NCI-H748 treated with DMSO at 0.1 percent for 48 hours (cell line): ENCODE measurements around the gene LRRC27.

Source experiments
- DNase-seq: peaks from one replicate; lab custom pipeline; 2025; lab: John Stamatoyannopoulos, UW

Gene LRRC27

DNA sequence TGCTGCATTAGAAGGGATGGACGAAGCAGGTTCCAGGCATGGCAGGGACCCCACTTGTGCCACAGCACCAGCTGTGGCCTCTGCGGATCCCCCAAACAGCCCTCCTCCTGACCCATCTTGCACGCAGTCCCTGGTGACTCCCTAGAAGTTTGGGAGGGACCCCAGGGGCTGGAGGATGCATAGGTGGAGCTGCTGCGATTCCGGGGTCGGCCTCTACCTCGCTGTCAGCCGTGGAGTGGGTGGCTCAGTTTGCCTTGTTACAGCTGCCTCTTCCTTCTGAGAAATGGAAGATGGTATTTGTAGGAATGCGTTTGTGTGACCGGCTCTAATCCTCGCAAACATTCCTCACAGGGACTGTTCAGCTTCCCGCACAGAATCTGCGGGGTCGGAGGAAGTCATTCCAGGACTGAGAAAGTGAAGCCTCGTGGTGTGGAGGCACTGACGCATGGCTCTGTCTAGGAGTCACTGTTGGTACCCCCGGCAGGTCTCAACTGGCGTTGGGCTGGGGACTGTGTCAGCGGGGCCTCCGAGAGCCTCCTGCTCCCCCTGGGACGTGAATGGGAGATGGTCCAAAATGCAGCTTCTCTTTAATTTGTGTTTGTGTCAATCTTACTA lies 82.5 kb downstream of the LRRC27 start:
- no peak for DNase-seq

DNA sequence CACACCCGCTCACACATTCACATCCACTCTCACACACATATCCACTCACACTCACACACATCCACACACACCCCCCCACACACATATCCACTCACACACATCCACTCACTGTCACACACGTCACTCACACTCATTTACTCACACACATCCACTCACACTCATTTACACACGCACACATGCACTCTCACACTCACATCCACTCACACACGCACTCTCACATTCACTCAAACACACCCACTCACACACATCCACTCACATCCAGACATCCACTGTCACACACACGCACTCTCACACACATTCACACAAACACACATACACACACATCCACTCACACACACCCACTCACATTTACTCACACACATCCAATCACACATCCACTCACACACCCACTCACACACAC lies 83.3 kb downstream of the LRRC27 start:
- DNase-seq = no peak

DNA sequence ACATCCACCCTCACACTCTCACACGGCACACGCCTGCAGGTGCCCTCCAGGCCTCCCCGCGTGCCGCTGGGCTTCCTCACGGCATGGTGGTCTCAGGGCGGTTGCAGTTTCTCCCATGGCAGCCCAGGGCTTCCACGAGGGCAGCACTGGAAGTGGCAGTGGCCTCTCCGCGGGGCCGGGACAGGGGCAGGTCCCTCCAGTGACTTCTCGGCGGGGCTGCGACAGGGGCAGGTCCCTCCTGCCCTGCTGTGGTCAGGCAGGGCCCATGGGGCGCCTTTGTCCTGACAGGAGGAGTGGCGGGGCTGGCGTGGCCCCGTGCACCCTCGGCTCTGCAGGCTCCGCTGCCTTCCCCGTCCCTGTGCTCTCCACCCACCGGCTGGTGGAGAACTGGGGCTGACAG lies 84.0 kb downstream of the LRRC27 start:
- no peak for DNase-seq

DNA sequence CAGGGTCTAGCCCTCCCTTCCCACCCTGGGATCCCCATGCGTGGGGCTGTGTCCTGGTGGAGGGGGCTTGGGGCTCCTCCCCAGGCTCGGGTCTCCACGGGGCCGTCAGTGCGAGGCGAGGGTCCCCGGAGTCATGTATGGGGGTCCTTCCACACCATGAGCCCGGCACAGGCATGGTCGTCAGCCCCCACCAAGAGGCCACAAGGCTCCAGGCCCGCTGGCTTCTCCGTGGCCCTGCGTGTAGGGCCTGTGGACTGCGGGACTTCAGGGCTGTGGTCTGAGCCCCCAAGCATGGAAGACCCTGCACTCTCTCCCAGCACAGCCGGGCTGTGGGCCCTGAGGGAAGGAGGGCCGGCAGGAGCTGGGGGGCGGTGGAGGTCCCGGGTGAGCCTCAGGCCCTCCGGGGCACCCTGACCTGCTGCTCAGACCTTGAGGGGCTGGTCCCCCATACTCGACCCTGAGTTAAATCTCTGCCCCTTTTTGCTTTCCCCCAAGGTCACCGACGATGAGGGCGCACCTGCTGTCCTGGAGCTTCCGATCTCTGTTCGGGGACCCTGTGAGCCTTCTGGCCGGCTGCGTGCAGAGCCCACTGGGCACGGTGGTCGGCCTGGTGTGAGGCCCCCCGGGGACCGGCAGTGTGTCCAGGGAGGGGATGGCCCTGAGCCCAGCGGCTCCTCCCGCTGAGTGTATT lies 84.7 kb downstream of the LRRC27 start:
- DNase-seq = no peak

DNA sequence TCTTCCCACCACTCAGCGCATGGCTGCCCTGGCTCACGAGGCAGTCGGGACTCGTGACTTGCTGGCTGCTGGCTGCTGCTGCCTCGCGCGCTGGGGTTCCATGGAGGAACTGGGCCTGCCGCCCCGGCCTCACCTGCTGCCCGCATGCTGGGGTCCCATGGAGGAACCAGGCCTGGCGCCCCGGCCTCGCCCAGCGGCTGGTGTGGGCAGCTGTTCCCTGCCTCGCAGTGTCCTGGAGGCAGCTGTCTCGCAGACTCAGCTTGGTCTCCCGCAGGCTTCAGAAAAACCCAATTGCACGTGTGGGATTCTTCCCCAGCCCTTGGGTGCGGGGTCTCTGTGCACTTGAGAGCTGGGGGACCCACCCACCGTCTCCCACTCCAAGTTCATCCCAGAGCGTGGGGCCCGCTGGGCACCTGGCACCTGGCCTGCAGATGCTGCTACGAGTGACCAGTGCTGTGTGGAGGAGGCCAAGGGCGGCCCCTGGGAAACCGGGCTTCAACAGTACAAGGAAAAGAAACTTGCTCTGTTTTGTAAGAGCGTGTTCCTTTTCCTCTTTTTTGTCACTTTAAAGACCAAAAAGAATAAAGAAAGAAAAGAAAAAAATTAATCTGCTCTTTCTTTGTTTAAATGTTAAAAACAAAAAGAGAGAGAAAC lies 85.4 kb downstream of the LRRC27 start:
- no peak for DNase-seq

DNA sequence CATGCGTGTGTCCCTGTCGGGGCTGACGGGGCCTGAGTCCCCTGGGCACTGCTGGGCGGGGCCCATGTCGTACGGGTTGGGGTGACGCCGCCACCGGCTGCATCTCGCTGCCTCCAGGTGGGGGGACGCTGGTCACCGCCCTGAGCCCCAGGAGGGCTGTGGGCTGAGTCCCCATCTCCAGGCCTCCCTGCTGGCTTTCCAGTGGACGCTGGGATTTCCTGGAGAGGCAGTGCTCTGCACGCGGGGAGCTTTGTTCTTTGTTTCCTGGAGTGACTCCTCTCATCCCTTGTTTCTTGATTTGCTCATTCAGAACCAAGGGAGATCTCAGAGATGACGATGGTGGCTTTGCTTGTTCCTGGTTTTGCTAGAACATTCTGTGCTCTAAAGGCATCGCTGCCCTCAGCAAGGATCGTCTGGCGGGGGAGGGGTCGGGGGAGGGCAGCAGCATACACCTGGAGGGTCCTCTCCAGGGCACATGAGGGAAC lies 86.0 kb downstream of the LRRC27 start:
- no peak for DNase-seq

DNA sequence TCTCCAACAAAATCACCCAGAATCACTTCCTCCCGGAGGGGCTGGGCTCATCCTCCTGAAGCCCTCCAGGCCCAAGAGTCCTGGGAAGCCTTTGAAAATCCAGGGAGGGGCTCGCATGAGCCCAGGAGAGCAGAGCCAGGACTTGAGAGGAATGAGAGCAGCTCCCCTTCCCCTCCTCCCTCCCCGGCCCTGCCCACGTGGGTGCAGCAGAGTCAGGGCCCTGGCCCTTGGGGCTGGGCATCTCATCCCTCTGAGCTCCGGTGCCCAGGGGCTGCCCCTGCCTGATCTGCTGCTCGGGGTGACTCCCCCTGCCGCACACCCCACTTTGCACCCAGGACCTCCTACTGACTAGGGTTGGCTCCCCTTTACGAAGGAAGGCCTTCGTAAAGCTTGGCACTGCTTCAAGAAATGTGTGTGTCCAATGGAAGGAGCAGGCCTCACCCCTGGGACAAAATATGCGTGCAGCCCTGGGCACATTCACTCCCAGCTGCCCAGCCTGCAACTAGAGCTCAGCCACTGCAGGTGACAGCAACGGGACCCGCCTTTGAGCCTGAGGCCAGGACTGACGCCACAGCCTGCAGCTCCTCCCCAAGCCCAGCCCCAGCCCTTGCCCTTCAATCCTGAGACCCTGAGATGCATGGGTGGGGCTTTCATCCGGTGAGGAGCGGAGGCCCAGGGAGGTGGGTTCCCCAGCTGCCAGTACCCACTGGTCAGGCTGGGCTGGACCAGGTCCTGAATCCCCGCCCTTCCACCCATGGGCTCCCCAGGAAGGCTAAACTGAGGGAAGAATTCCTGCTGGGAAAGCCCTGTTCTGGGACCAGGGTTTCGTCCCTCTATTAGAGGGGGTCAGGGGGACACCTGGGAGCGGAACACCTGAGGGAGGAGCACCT lies 86.8 kb downstream of the LRRC27 start:
- no peak for DNase-seq

DNA sequence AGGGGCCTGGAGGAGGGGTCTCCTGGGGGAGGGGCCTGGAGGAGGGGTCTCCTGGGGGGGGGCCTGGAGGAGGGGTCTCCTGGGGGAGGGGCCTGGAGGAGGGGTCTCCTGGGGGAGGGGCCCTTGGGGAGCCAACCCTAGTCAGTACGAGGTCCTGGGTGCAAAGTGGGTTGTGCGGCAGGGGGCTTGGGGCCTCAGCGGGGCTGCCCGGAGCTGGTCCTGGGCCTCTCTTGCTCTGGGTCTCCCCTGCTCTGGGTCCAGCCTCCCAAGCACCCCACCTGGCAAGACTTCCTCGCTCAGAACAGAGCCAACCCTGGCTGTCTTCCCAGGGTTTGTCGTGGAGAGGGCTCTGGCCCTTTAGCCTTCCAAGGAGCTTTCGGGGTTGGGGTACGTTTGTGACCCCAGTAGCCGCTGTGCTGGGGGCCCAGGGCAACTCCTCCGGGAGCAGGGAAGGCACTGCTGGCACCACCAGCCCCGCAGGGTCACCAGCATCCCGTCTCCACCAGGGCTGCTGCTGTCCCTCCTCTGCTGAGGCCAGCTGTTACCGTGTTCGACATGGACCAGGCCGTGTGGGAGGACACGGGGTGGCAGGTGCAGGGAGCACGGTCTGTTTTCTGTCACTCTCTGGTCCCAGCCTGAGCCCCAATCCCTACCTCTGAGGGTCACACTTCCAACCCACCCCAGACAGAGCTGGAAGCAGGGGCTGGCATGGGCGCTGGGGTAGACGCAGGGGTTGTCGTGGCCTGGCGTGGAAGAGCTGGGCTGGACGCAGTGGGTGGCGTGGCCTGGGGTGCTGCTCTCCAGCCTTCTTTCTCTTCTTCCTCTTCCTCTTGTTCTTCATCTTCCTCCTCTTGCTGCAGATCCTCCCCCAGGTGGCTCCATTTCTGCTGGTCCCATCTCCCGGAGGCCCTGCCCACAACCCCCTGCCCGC lies 87.8 kb downstream of the LRRC27 start:
- DNase-seq = no peak

DNA sequence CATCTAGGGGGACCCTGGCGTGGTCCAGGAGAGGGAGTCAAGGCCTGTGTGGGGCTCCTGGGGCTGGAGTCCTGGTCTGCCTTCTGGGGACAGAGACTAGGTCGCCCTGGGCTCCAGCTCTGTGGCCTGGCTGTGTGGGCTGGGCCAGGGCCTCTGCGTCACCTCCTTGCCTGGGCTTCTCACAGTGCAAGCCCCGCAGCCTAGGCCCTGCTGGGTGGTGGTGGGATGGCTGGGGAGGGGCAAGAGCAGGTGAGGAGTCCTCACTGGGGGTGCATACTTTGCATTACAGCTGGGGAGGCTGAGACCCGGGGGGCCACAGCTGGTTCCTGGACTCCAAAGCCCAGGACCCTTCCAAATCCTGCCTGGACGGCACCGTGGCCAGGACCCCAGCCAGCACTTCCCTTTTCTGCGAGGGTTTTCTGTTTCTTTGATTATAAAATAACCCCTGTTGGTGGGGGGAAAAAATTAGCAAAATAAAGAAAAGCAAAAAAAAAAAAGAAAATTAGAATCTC lies 88.5 kb downstream of the LRRC27 start:
- DNase-seq = no peak

DNA sequence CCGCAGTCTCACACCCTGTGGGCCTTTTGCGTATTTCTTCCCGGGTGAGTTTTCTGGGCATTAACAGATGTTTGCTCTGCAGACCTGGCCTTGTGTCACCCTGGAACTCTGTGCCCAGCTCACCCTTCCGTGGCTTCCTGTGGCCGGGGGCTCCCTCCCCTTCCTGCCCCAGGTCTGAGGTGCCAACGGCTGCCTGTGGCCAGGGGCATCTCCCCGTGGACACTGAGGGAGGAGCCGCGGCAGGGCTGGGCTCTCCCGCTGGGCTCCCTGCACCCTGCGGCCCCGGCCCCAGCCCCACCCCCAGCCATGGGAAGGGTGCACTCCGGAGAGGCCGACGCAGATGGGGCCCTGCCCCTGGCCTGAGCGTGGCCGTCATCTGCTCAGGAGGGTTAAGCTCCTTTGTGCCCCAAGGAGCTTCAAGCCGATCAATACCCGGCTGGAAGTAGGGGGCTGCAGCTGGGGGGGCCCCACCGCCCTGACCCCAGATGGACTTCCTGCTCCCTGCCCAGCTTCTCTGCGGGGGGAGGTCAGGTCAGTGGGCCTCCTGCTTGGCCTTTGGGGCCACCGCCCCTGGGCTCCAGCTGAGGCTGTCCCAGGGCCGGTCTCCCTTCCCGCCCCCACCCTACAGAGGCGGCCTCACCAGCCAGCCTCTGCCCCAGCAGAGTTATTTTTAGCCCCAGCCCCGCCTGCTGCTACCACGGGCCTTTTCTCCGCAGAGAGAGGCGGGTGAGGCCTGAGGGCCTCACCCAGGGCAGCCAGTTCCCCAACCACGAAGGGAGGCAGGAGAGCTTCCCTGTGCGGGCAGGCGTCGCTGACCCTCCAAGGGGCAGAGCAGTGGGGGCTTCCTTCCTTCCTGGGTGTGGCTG lies 89.2 kb downstream of the LRRC27 start:
- no peak for DNase-seq

DNA sequence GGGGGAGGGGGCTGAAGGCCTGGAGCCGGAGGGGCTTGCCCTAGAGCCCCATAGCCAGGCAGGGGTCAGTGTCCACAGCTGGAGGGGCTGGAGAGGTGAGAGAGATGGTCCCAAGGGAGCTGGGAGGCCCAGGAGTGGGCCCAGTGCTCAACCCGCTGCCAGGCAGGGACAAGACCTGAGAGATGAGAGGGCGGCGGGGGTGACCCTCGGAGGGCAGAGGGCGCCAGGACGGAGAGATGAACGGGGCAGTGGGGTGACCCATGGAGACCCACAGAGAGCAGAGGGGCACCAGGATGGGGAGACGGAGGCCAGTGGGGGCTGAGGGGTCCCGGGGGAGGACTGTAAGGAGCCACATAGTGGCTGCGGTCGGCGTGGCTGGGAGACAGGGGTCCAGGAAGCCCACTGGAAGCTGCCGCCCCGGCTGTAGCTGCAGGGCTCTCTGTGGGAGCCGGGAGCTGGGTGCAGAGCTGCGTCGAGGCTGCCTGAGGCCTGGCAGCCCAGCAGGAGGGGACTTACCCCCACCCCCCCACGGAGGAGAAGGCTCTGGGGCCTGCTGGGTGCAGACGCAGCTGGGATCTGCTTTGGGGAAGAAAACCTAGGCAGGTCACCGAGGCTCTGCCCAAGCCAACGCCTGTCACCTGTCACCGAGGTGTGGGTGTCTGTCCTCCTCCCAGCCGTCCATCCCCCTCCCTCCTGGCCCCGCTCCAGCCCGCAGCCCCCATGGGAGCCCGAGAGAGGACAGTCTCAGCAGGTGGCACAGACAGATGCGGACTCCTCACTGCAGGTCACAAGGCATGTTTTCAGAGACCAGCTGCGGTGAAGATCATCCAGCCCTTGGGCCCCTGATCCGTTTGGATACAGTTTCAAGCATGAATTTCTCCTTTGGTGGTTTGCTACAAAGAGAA lies 90.1 kb downstream of the LRRC27 start:
- no peak for DNase-seq

DNA sequence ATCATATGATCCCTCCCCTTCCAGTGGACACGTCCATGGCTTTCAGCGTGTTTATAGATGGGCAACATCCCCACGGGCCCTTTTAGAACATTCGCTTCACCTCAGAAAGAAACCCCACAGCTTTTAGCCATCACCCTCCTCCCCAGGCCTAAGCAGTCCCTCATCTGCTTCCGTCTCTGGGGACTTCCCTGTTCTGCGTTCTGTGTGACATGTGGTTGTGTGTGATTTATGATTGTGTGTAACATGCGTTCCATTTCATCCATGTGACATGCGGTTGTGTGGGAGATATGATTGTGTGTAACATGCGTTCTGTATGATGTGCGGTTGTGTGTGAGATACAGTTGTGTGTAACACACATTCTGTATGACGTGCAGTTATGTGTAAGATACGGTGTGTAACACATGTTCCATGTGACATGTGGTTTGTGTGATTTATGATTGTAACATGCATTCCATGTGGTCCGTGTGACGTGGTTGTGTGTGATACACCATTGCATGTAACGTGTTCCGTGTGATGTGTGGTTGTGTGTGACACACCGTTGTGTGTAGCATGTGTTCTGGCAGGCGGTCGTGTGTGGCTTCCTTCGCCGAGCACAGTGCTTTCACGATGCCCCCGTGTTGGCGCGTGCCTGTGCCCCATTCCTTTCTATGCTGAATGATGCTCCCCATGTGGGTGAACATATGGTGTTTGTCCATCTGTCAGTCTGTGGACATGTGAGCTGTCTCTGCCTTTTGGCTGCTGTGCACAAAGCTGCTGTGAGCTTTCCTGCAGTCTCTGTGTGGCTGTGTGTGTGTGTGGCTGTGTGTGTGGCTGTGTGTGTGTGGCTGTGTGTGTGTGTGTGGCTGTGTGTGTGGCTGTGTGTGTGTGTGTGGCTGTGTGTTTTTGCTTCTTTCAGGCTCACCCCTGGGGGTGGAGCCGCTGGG lies 91.2 kb downstream of the LRRC27 start:
- DNase-seq = no peak

DNA sequence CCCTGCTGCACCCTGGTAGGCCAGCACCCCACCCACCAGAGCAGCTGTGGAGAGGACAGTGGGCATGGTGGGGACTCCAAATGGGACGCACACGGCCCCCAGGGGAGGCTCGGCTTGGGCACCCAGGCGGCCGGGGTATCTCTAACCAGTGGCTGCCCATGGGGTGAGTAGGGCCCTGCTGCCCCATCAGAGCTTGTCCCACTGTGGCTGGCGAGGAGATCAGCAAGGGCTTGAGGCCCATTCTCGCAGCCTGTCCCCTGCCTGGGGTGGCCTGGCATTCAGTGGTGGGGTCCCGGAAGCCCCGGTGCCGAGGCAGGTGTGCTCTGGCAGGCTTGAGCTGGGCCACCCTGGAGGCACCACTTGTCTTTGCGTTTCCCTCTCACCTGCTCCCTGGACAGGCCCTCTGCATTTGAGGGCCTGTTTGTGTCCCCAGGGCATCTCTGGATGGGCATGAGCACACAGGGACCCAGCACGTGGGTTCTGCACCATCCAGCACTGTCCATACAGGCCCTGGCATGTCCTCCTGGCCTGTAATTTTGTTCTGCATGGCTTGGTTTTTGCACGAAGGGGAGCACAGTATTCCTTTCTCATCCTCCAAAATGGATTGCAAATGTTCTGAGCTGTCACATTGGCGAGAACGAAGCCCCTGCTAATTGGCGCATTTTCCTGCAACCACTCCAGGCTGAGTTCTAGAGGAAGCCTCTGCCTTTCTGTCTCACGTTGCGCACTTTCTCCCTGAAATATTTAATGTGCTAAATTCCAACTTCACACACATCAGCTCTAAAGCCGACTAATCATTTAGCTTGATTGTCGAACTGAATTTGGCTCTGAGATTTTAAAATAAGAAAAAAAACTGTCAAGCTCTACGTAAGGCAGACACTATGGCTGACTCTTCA lies 92.2 kb downstream of the LRRC27 start:
- no peak for DNase-seq

DNA sequence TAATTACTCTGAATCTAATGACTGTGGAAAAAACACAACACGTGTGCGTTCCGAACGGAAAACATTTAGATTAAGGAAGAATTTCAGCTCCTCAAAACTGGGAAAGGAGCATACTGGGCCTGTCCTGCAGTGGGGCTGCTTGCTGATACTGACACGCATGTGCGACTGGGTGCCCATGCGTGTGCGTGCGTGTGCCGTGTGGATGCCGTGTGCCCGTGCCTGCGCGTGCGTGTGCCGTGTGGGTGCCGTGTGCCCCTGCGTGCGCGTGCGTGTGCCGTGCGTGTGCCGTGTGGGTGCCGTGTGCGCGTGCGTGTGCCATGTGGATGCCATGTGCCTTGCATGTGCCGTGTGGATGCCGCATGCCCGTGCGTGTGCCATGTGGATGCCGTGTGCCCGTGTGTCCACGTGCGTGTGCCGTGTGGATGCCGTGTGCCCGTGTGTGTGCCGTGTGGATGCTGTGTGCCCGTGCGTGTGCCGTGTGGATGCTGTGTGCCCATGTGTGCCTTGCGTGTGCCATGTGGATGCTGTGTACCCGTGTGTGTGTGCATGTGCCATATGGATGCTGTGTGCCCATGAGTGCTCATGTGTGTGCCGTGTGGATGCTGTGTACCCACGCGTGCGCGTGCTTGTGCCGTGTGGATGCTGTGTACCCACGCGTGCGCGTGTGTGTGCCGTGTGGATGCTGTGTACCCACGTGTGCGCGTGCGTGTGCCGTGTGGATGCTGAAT lies 93.2 kb downstream of the LRRC27 start:
- no peak for DNase-seq

DNA sequence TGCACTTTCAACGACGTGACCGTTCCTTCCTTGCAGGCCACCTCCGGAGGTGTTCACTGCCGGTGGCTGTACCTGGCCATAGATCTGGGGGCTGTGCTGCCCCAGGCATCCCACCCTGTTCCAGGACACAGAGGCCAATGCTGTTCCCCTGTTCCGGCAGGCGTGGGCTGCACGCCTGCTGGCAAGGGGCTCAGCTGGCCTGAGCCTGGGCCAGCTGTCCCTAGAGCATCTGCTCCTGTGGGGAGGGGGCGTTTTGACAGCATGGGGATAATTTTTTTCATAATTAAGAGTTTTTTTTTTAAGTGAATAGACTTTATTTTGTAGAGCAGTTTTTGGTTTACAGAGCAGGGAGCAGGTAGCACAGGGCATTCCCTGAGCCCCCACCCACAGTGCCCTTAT lies 93.8 kb downstream of the LRRC27 start:
- DNase-seq = no peak
